ENCODE data around the gene TACR2. TPM values are rescaled to one million over a fixed set of nuclear protein-coding genes. Genes with fewer than 3 reads are reported as not detected.

The TACR2 gene
- total RNA-seq, 4 donors from 2014 or later, result 0.25 to 1.2 (median 0.63) TPM

GRCh38 chr10:69388488-69388887 is 28.2 kb downstream of the TACR2 start:
- WGBS, result 93% methylated on average over 2 of the region's 2 CpGs
- Histone ChIP-seq H3K27ac (no peak overlapping the region), H3K4me1 (peaks cover 52% of the 10 kb centered on the region)

GRCh38 chr10:69387500-69387899 is 29.2 kb downstream of the TACR2 start:
- H3K27ac ChIP-seq, result no peak overlapping the region
- peaks cover 62% of the 10 kb centered on the region for H3K36me3 ChIP-seq
- WGBS, result 80% methylated on average over 3 of the region's 3 CpGs
- DNase-seq (ENCODE audit: low spot score in 2 of 2), result no peak
- peaks cover 62% of the 10 kb centered on the region for H3K4me1 ChIP-seq
- TF ChIP-seq POLR2A (IDR thresholded peaks at IDR 0.05) (no peak), EP300 (IDR thresholded peaks at IDR 0.05) (no peak), CTCF (IDR thresholded peaks at IDR 0.05) (no peak), POLR2AphosphoS5 (IDR thresholded peaks at IDR 0.05) (no peak)
- no peak overlapping the region for H3K4me3 ChIP-seq
- H3K9me3 ChIP-seq, result no peaks in the 10 kb centered on the region
- H3K27me3 ChIP-seq, result no peaks in the 10 kb centered on the region

More at GRCh38 chr10:69388488-69388887, 28.2 kb downstream of the TACR2 start:
- peaks cover 56% of the 10 kb centered on the region for H3K36me3 ChIP-seq
- H3K4me3 ChIP-seq, result no peak overlapping the region
- TF ChIP-seq EP300 (IDR thresholded peaks at IDR 0.05), result no peak
- no peak for TF ChIP-seq POLR2AphosphoS5 (IDR thresholded peaks at IDR 0.05)
- no peak for TF ChIP-seq CTCF (IDR thresholded peaks at IDR 0.05)
- H3K9me3 ChIP-seq, result no peaks in the 10 kb centered on the region
- DNase-seq (ENCODE audit: low spot score in 2 of 2), result no peak
- H3K27me3 ChIP-seq, result no peaks in the 10 kb centered on the region

- no peaks in the 10 kb centered on the region for H3K9me3 ChIP-seq
- peaks cover 59% of the 10 kb centered on the region for H3K4me1 ChIP-seq
- H3K27ac ChIP-seq, result peak overlapping the region; percentile 72
- H3K36me3 ChIP-seq, result peaks cover 71% of the 10 kb centered on the region
- TF ChIP-seq POLR2AphosphoS5 (IDR thresholded peaks at IDR 0.05), result no peak
- no peak for TF ChIP-seq CTCF (IDR thresholded peaks at IDR 0.05)
- TF ChIP-seq POLR2A (IDR thresholded peaks at IDR 0.05), result no peak
- no peak overlapping the region for H3K4me3 ChIP-seq
- no peaks in the 10 kb centered on the region for H3K27me3 ChIP-seq
- DNase-seq (ENCODE audit: low spot score in 2 of 2), result no peak
- WGBS, result 65% methylated on average over 11 of the region's 11 CpGs
Measured at GRCh38 chr10:69385454-69386350, 31.0 kb downstream of the TACR2 start.

- TF ChIP-seq EP300 (IDR thresholded peaks at IDR 0.05) (no peak), POLR2AphosphoS5 (IDR thresholded peaks at IDR 0.05) (no peak), CTCF (IDR thresholded peaks at IDR 0.05) (no peak), POLR2A (IDR thresholded peaks at IDR 0.05) (no peak)
- 77% methylated on average over 10 of the region's 10 CpGs for WGBS
- no peaks in the 10 kb centered on the region for H3K27me3 ChIP-seq
- H3K4me1 ChIP-seq, result peaks cover 51% of the 10 kb centered on the region
- no peaks in the 10 kb centered on the region for H3K9me3 ChIP-seq
- no peak overlapping the region for H3K4me3 ChIP-seq
- DNase-seq (ENCODE audit: low spot score in 2 of 2), result no peak
- peak overlapping the region; percentile 72 for H3K27ac ChIP-seq
- peaks cover 80% of the 10 kb centered on the region for H3K36me3 ChIP-seq
Measured at GRCh38 chr10:69384320-69384719, 32.4 kb downstream of the TACR2 start.

- Histone ChIP-seq H3K27me3 (no peaks in the 10 kb centered on the region), H3K27ac (peak overlapping the region; percentile 72), H3K4me3 (no peak overlapping the region), H3K4me1 (peaks cover 50% of the 10 kb centered on the region), H3K36me3 (peaks cover 77% of the 10 kb centered on the region), H3K9me3 (no peaks in the 10 kb centered on the region)
- no peak for DNase-seq (ENCODE audit: low spot score in 2 of 2)
- 52% methylated on average over 3 of the region's 3 CpGs for WGBS
- TF ChIP-seq EP300 (IDR thresholded peaks at IDR 0.05) (no peak), POLR2A (IDR thresholded peaks at IDR 0.05) (no peak)
Measured at GRCh38 chr10:69383558-69383957, 33.2 kb downstream of the TACR2 start.
